Mesodermal cell (in vitro differentiated cells): ENCODE data around the gene PCDHA9.
"Not testable (repeated sequence)": the region's sequence is repeated elsewhere in the genome, so short reads cannot be mapped to it uniquely, and the experiment has no call there.

Experiments
- H3K27ac ChIP-seq: 2 replicates; pipeline ENCODE4 v1.7.0; 2013; ENCODE audit warnings: mild to moderate bottlenecking, low read depth, low read length, moderate library complexity; ENCODE audit not compliant: severe bottlenecking
- H3K36me3 ChIP-seq: 2 replicates; pipeline ENCODE4 v1.7.1; 2013; ENCODE audit warnings: mild to moderate bottlenecking, low read length, moderate library complexity; ENCODE audit not compliant: control insufficient read depth, insufficient read depth
- H3K4me1 ChIP-seq: one replicate; pipeline ENCODE4 v1.7.1; 2013; ENCODE audit warnings: mild to moderate bottlenecking, low read length; ENCODE audit not compliant: insufficient read depth, control insufficient read depth, poor library complexity, severe bottlenecking
- H3K4me3 ChIP-seq: 2 replicates; pipeline ENCODE4 v1.7.0; 2013; ENCODE audit warnings: low read length, control low read depth, mild to moderate bottlenecking; ENCODE audit not compliant: insufficient read depth, poor library complexity, severe bottlenecking; ENCODE audit errors: extremely low read depth
- H3K9me3 ChIP-seq: 2 replicates; pipeline ENCODE4 v1.7.1; 2013; ENCODE audit warnings: mild to moderate bottlenecking, low read length, moderate library complexity; ENCODE audit not compliant: control insufficient read depth
- WGBS, 2 experiments: methylation state at CpG; one replicate each; pipeline ENCODE4 v1.1.5; 2013; ENCODE audit warnings: missing lambda C conversion rate in 2 of 2; ENCODE audit not compliant: insufficient coverage in 2 of 2; 5-methylcytosine and 5-hydroxymethylcytosine counted together

Gene PCDHA9

GRCh38 chr5:140821375-140822280, 26.6 kb upstream of the PCDHA9 start, which contains the start of gene PCDHA5:
PCDHA5 (plus strand) TSS chr5:140821613.
- Histone ChIP-seq H3K9me3 (no peaks in the 10 kb centered on the region), H3K36me3 (no peaks in the 10 kb centered on the region), H3K4me1 (no peaks in the 10 kb centered on the region), H3K27ac (no peak within 1 kb of the TSS), H3K4me3 (no peak within 1 kb of the TSS)
- 93 to 94% methylated on average over 35 to 36 of the region's 39 CpGs for WGBS, 2 experiments

DNA sequence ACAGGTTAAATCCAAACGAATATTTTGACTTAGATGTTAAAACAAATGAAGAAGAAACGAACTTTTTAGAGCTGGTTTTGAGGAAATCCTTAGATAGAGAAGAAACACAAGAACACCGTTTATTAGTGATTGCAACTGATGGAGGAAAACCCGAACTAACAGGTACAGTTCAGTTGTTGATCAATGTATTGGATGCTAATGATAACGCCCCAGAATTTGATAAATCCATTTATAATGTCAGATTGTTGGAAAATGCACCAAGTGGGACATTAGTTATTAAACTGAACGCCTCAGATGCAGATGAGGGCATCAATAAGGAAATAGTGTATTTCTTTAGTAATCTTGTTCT, 25.9 kb upstream of the PCDHA9 start:
- Histone ChIP-seq H3K9me3 (no peaks in the 10 kb centered on the region), H3K4me3 (no peak overlapping the region), H3K36me3 (no peaks in the 10 kb centered on the region), H3K4me1 (no peaks in the 10 kb centered on the region), H3K27ac (no peak overlapping the region)
- 79 to 86% methylated on average over 6 of the region's 6 CpGs for WGBS, 2 experiments

- not testable (repeated sequence) for H3K4me1 ChIP-seq, H3K4me3 ChIP-seq, H3K27ac ChIP-seq, H3K9me3 ChIP-seq, H3K36me3 ChIP-seq
- 95% methylated on average over 32 to 48 of the region's 48 CpGs for WGBS, 2 experiments
These were observed 25.2 kb upstream of the PCDHA9 start for GRCh38 chr5:140822969-140823368.

DNA sequence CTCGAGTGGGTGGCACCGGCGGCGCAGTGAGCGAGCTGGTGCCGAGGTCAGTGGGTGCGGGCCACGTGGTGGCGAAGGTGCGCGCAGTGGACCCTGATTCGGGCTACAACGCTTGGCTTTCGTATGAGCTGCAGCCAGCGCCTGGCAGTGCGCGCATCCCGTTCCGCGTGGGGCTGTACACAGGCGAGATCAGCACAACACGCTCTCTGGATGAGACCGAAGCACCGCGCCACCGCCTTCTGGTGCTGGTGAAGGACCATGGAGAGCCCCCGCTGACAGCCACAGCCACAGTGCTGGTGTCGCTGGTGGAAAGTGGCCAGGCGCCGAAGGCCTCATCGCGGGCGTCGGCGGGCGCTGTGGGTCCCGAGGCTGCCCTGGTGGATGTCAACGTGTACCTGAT, 24.7 kb upstream of the PCDHA9 start:
- no peaks in the 10 kb centered on the region for H3K4me1 ChIP-seq
- H3K36me3 ChIP-seq: no peaks in the 10 kb centered on the region
- WGBS, 2 experiments: 97 to 98% methylated on average over 38 of the region's 38 CpGs
- H3K27ac ChIP-seq: no peak overlapping the region
- H3K4me3 ChIP-seq: no peak overlapping the region
- no peaks in the 10 kb centered on the region for H3K9me3 ChIP-seq

GRCh38 chr5:140827704-140828361, 20.3 kb upstream of the PCDHA9 start, which contains the start of gene PCDHA6:
PCDHA6 (plus strand) TSS chr5:140827960; CDS start chr5:140828092, 132 bp downstream.
- WGBS, 2 experiments: 96% methylated on average over 19 to 21 of the region's 27 CpGs
- Histone ChIP-seq H3K4me3 (no peak within 1 kb of the TSS), H3K9me3 (no peaks in the 10 kb centered on the region), H3K27ac (no peak within 1 kb of the TSS), H3K36me3 (no peaks in the 10 kb centered on the region), H3K4me1 (no peaks in the 10 kb centered on the region)

DNA sequence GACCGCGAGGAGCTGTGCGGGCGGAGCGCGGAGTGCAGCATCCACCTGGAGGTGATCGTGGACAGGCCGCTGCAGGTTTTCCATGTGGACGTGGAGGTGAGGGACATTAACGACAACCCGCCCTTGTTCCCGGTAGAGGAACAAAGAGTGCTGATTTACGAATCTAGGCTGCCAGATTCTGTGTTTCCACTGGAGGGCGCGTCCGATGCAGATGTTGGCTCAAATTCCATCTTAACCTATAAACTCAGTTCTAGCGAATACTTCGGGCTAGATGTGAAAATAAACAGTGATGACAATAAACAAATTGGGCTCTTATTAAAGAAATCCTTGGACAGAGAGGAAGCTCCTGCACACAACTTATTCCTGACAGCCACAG, 19.8 kb upstream of the PCDHA9 start:
- Histone ChIP-seq H3K4me3 (no peak overlapping the region), H3K9me3 (no peaks in the 10 kb centered on the region)
- 88 to 94% methylated on average over 6 to 9 of the region's 18 CpGs for WGBS, 2 experiments

DNA sequence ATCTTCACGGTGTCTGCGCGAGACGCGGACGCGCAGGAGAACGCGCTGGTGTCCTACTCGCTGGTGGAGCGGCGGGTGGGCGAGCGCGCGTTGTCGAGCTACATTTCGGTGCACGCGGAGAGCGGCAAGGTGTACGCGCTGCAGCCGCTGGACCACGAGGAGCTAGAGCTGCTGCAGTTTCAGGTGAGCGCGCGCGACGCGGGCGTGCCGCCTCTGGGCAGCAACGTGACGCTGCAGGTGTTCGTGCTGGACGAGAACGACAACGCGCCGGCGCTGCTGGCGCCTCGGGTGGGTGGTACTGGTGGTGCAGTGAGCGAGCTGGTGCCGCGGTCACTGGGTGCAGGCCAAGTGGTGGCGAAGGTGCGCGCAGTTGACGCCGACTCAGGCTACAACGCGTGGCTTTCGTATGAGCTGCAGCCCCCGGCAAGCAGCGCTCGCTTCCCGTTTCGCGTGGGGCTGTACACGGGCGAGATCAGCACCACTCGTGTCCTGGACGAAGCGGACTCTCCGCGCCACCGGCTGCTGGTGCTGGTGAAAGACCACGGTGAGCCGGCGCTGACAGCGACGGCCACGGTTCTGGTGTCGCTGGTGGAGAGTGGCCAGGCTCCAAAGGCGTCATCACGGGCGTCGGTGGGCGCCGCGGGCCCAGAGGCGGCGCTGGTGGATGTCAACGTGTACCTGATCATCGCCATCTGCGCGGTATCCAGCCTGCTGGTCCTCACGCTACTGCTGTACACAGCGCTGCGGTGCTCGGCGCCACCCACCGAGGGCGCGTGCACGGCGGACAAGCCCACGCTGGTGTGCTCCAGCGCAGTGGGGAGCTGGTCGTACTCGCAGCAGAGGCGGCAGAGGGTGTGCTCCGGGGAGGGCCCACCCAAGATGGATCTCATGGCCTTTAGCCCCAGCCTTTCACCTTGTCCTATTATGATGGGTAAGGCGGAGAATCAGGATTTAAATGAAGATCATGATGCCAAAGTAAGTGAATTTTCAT, 18.4 kb upstream of the PCDHA9 start:
- 97 to 98% methylated on average over 70 to 89 of the region's 106 CpGs for WGBS, 2 experiments
- H3K36me3 ChIP-seq, H3K4me3 ChIP-seq, H3K27ac ChIP-seq, H3K9me3 ChIP-seq, H3K4me1 ChIP-seq: not testable (repeated sequence)

More for the DNA sequence above, 19.8 kb upstream of the PCDHA9 start:
- Histone ChIP-seq H3K36me3 (no peaks in the 10 kb centered on the region), H3K4me1 (no peaks in the 10 kb centered on the region), H3K27ac (no peak overlapping the region)

DNA sequence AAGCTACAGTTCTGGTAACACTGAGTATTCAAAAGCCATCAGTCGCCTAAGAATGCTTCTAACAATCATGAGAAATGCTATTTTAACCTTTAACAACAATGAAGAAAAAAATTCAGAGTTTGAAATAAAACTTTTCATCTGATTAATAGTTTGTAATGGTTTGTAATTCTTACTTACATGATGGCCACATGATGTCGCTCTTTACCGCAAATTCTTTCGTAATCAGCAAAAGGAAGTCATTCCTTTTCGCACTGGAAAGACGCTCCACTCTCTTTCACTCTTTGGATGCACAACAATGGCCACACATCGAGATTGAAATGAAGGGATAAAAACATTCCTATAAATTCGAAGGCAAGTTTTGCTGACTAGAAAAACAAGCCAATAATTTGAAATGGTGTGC, 14.2 kb upstream of the PCDHA9 start, which contains the start of gene PCDHA7:
Gene PCDHA7 (plus strand): TSS at position 277 of the 400 bp plus-strand sequence. CDS start 115 bp downstream, at position 392.
- H3K4me1 ChIP-seq: no peaks in the 10 kb centered on the region
- no peak within 1 kb of the TSS for H3K4me3 ChIP-seq
- H3K27ac ChIP-seq: no peak within 1 kb of the TSS
- 89 to 100% methylated on average over 3 to 7 of the region's 8 CpGs for WGBS, 2 experiments
- peaks cover 6% of the 10 kb centered on the region for H3K9me3 ChIP-seq
- H3K36me3 ChIP-seq: no peaks in the 10 kb centered on the region

DNA sequence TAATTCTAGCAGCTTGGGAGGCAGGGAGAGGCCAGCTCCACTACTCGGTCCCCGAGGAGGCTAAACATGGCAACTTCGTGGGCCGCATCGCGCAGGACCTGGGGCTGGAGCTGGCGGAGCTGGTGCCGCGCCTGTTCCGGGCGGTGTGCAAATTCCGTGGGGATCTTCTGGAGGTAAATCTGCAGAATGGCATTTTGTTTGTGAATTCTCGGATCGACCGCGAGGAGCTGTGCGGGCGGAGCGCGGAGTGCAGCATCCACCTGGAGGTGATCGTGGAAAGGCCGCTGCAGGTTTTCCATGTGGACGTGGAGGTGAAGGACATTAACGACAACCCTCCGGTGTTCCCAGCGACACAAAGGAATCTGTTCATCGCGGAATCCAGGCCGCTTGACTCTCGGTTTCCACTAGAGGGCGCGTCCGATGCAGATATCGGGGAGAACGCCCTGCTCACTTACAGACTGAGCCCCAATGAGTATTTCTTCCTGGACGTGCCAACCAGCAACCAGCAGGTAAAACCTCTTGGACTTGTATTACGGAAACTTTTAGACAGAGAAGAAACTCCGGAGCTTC, 13.7 kb upstream of the PCDHA9 start:
- not testable (repeated sequence) for H3K36me3 ChIP-seq, H3K4me1 ChIP-seq, H3K27ac ChIP-seq, H3K9me3 ChIP-seq, H3K4me3 ChIP-seq
- WGBS, 2 experiments: 92 to 99% methylated on average over 7 to 23 of the region's 38 CpGs
